ENCODE measurements around the gene L3MBTL4. TPM values are rescaled to one million over a fixed set of nuclear protein-coding genes. Genes with fewer than 3 reads are reported as not detected.

L3MBTL4 gene
- total RNA-seq, 1 experiment from 2014 or later, result not detected

- Histone ChIP-seq H3K79me2 (ENCODE audit: insufficient read depth, low read length) (no peaks in the 10 kb centered on the region), H3K9me2 (ENCODE audit: insufficient read depth) (no peaks in the 10 kb centered on the region), H2AFZ (ENCODE audit: low read depth, low read length, poor library complexity, severe bottlenecking) (no peak overlapping the region), H3K4me3 (replicated peaks in 1 of 2; ENCODE audit: low read depth in 1 of 2, low read length in 2 of 2) (no peak overlapping the region), H3K9me3 (ENCODE audit: control insufficient read depth in 1 of 2, insufficient read depth in 1 of 2, low read depth in 1 of 2, low read length in 2 of 2) (peaks cover 24 to 40% of the 10 kb centered on the region in 2 experiments; a peak in 2 of 4 replicates), H3K9ac (ENCODE audit: low read length) (no peak overlapping the region), H3K36me3 (ENCODE audit: control insufficient read depth in 1 of 2, insufficient read depth in 2 of 2, low read length in 2 of 2) (no peaks in the 10 kb centered on the region), H3K27me3 (ENCODE audit: insufficient read depth, low read length) (no peaks in the 10 kb centered on the region), H3K4me1 (ENCODE audit: control insufficient read depth in 1 of 2, insufficient read depth in 2 of 2, low read length in 2 of 2) (no peaks in the 10 kb centered on the region), H3K27ac (ENCODE audit: low read depth, low read length) (no peak overlapping the region), H4K20me1 (ENCODE audit: insufficient read depth) (no peaks in the 10 kb centered on the region), H3K4me2 (ENCODE audit: low read length) (no peak overlapping the region)
- DNase-seq (ENCODE audit: low read depth, low spot score) (no peak), ATAC-seq (no peak)
- POLR2A ChIA-PET, result no interaction called here
- intact Hi-C loops (cut with micrococcal nuclease), result loop anchor here (10.0 kb wide), 1 partner anchor 58 kb away; no protein-coding TSS in a partner anchor
- BruUV-seq (replicated peaks), result no TSS peak
- TF ChIP-seq, protein P1, sequence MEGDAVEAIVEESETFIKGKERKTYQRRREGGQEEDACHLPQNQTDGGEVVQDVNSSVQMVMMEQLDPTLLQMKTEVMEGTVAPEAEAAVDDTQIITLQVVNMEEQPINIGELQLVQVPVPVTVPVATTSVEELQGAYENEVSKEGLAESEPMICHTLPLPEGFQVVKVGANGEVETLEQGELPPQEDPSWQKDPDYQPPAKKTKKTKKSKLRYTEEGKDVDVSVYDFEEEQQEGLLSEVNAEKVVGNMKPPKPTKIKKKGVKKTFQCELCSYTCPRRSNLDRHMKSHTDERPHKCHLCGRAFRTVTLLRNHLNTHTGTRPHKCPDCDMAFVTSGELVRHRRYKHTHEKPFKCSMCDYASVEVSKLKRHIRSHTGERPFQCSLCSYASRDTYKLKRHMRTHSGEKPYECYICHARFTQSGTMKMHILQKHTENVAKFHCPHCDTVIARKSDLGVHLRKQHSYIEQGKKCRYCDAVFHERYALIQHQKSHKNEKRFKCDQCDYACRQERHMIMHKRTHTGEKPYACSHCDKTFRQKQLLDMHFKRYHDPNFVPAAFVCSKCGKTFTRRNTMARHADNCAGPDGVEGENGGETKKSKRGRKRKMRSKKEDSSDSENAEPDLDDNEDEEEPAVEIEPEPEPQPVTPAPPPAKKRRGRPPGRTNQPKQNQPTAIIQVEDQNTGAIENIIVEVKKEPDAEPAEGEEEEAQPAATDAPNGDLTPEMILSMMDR (IDR thresholded peaks at IDR 0.05 in 2 of 3, conservative IDR thresholded peaks at IDR 0.05 in 1 of 3; ENCODE audit: borderline replicate concordance in 1 of 3, insufficient read depth in 1 of 3, low read depth in 2 of 3, low read length in 2 of 3), result no peak
- TF ChIP-seq CBX3 (IDR thresholded peaks at IDR 0.05; ENCODE audit: low read depth) (no peak), REST (IDR thresholded peaks at IDR 0.05; ENCODE audit: low read depth) (no peak)
- RAD21 ChIA-PET (ENCODE audit: low non-redundant PET in 1 of 2, low total read pairs in 2 of 2, uncharacterized antibody in 2 of 2, unreplicated experiment in 2 of 2), result no interaction called here
- CTCF ChIA-PET, result no interaction called here
Observed at GRCh38 chr18:6096730-6097129, 318.0 kb downstream of the L3MBTL4 start.
